ENCODE results near the gene ASPA.

GRCh38 chr17:3546521-3546920 lies 70.7 kb downstream of the ASPA start:
- TF ChIP-seq GATA2 (IDR thresholded peaks at IDR 0.05; ENCODE audit: low read depth, low read length) (no peak), GATA3 (IDR thresholded peaks at IDR 0.05; ENCODE audit: low read depth, low read length) (no peak)
